ENCODE results near the gene NFIA.

Gene NFIA

GRCh38 chr1:61419657-61420056 lies 337.3 kb downstream of the NFIA start:
- DNase-seq: no peak

GRCh38 chr1:61420243-61420642 lies 337.9 kb downstream of the NFIA start:
- no peak for DNase-seq

- DNase-seq: no peak
Observed at GRCh38 chr1:61420909-61421835, 338.8 kb downstream of the NFIA start.

GRCh38 chr1:61423643-61424042 lies 341.3 kb downstream of the NFIA start:
- DNase-seq: no peak

- no peak for DNase-seq
Observed at GRCh38 chr1:61424382-61424781, 342.0 kb downstream of the NFIA start.

GRCh38 chr1:61425040-61425439 lies 342.7 kb downstream of the NFIA start:
- no peak for DNase-seq

- no peak for DNase-seq
Observed at GRCh38 chr1:61426254-61426653, 343.9 kb downstream of the NFIA start.

- DNase-seq: no peak
Observed at GRCh38 chr1:61426885-61427284, 344.5 kb downstream of the NFIA start.

- DNase-seq: no peak
Observed at GRCh38 chr1:61427510-61427909, 345.1 kb downstream of the NFIA start.

- DNase-seq: no peak
Observed at GRCh38 chr1:61428146-61428545, 345.8 kb downstream of the NFIA start.

GRCh38 chr1:61432616-61433388 lies 350.4 kb downstream of the NFIA start:
- no peak for DNase-seq

GRCh38 chr1:61433646-61434045 lies 351.3 kb downstream of the NFIA start:
- DNase-seq: no peak

GRCh38 chr1:61434276-61434675 lies 351.9 kb downstream of the NFIA start:
- no peak for DNase-seq

GRCh38 chr1:61435226-61435625 lies 352.9 kb downstream of the NFIA start:
- DNase-seq: no peak

GRCh38 chr1:61436016-61436415 lies 353.7 kb downstream of the NFIA start:
- no peak for DNase-seq

- no peak for DNase-seq
Observed at GRCh38 chr1:61436491-61437120, 354.2 kb downstream of the NFIA start.

GRCh38 chr1:61439234-61439633 lies 356.9 kb downstream of the NFIA start:
- no peak for DNase-seq

GRCh38 chr1:61441723-61442262 lies 359.4 kb downstream of the NFIA start:
- no peak for DNase-seq

GRCh38 chr1:61442544-61442943 lies 360.2 kb downstream of the NFIA start:
- DNase-seq: no peak

GRCh38 chr1:61444288-61444687 lies 361.9 kb downstream of the NFIA start:
- no peak for DNase-seq

- no peak for DNase-seq
Observed at GRCh38 chr1:61445269-61445825, 363.0 kb downstream of the NFIA start.

- no peak for DNase-seq
Observed at GRCh38 chr1:61446531-61446991, 364.2 kb downstream of the NFIA start.

Data from right forelimb (tissue), 1 donor.